ENCODE results near the gene PRKN.

Gene PRKN

GRCh38 chr6:161961046-161961445 is 766.5 kb downstream of the PRKN start:
- TF ChIP-seq, protein P1, sequence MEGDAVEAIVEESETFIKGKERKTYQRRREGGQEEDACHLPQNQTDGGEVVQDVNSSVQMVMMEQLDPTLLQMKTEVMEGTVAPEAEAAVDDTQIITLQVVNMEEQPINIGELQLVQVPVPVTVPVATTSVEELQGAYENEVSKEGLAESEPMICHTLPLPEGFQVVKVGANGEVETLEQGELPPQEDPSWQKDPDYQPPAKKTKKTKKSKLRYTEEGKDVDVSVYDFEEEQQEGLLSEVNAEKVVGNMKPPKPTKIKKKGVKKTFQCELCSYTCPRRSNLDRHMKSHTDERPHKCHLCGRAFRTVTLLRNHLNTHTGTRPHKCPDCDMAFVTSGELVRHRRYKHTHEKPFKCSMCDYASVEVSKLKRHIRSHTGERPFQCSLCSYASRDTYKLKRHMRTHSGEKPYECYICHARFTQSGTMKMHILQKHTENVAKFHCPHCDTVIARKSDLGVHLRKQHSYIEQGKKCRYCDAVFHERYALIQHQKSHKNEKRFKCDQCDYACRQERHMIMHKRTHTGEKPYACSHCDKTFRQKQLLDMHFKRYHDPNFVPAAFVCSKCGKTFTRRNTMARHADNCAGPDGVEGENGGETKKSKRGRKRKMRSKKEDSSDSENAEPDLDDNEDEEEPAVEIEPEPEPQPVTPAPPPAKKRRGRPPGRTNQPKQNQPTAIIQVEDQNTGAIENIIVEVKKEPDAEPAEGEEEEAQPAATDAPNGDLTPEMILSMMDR (conservative IDR thresholded peaks at IDR 0.05) = no peak
- TF ChIP-seq ZFX (IDR thresholded peaks at IDR 0.05) = no peak
- H3K27ac ChIP-seq = no peak overlapping the region

GRCh38 chr6:161959072-161959471 is 768.5 kb downstream of the PRKN start:
- TF ChIP-seq ZFX (IDR thresholded peaks at IDR 0.05) = no peak
- TF ChIP-seq, protein P1 (conservative IDR thresholded peaks at IDR 0.05) = no peak
- no peak overlapping the region for H3K27ac ChIP-seq

DNA sequence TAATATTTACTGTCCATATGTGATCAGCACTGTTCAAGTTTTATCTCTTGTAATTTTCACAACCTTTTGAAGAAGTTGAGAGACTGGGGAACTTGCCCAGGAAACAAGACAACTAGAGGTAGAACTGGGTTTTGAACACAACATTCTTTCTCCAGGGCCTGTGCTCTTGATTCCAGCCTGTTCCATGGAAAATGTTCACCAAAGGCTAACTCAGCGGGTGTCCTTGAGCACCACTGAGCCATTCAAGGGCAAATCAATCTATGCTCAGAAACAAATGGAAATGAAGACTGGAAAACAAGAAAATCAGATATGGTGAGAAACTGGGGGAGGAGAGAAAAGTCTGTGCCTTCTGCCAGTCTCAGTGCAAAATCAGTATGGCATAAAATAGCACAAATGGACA is 771.5 kb downstream of the PRKN start:
- no peak overlapping the region for H3K27ac ChIP-seq
- no peak for TF ChIP-seq ZFX (IDR thresholded peaks at IDR 0.05)
- TF ChIP-seq, protein P1 (conservative IDR thresholded peaks at IDR 0.05) = no peak

GRCh38 chr6:161954699-161955276 is 772.8 kb downstream of the PRKN start:
- no peak for TF ChIP-seq ZFX (IDR thresholded peaks at IDR 0.05)
- TF ChIP-seq, protein P1 (conservative IDR thresholded peaks at IDR 0.05) = no peak
- H3K27ac ChIP-seq = no peak overlapping the region

DNA sequence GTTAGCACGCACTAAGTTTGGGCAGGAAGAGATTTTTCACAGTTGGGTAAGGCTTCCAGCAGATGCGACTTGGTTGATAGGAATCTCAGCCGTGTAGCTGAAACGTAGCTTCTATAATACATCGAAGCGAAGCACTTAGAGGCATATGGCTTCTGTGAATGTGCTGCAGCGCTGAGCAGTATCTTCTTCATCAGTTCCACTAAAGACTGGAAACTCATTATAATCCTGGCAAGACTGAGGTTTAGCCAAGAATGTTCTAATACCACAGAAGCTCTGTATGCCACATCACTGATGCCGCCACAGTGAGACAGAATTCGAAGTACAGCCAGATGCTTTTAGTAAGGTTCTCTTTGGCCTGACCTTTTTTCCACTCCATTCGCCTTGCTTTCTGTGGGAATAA is 773.5 kb downstream of the PRKN start:
- TF ChIP-seq ZFX (IDR thresholded peaks at IDR 0.05) = no peak
- TF ChIP-seq, protein P1 (conservative IDR thresholded peaks at IDR 0.05) = no peak
- H3K27ac ChIP-seq = no peak overlapping the region

DNA sequence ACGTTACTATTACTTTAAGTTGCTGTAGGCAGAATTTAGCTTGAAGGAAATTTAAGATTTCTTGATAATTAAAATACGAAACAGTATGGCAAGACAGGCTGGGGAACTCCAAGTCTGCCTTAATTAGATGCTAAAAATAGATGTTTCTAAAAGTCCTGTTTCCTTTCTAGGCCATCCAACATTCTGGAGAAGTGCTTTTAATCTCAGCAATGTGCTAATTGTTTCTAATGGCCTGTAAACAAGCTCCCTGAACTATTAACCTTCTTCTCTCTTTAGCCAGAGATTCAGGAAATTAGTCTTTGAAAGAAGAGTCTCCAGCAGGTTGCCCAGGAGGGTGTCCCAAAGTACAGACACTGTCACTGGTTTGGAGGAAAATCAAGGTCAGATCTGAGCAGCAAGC is 776.4 kb downstream of the PRKN start:
- TF ChIP-seq ZFX (IDR thresholded peaks at IDR 0.05) = no peak
- TF ChIP-seq, protein P1 (conservative IDR thresholded peaks at IDR 0.05) = no peak
- H3K27ac ChIP-seq = no peak overlapping the region

DNA sequence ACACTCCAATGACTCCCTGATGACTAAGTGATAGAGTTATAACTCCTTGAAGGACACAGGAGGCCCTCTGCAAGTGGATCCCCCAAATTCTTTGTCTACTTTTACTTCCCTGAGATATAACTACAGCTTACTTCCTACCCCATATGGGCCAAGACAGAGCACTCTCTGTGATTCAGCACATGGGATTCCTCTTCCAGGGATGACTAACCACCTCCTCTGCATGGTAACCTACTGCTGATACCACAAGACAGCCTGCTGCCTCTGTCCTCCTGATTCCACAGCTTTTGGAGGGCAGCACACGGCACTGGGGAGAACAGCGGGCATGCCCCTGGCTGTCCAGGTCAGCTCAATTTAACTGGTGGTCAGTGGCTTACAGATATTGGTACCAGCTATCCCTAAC is 778.0 kb downstream of the PRKN start:
- H3K27ac ChIP-seq = no peak overlapping the region
- no peak for TF ChIP-seq ZFX (IDR thresholded peaks at IDR 0.05)
- TF ChIP-seq, protein P1 (conservative IDR thresholded peaks at IDR 0.05) = no peak

All from C4-2B (cell line).